NCI-H748 treated with DMSO at 0.1 percent for 48 hours (cell line): ENCODE results near the gene RNF10.
A peak's percentile ranks its signal among the peaks of the same experiment; 100 is the strongest.
"Not testable (repeated sequence)": the region's sequence is repeated elsewhere in the genome, so short reads cannot be mapped to it uniquely, and the experiment has no call there.

Experiments used
- DNase-seq: peaks from one replicate; lab custom pipeline; 2025; lab: John Stamatoyannopoulos, UW

The RNF10 gene

DNA sequence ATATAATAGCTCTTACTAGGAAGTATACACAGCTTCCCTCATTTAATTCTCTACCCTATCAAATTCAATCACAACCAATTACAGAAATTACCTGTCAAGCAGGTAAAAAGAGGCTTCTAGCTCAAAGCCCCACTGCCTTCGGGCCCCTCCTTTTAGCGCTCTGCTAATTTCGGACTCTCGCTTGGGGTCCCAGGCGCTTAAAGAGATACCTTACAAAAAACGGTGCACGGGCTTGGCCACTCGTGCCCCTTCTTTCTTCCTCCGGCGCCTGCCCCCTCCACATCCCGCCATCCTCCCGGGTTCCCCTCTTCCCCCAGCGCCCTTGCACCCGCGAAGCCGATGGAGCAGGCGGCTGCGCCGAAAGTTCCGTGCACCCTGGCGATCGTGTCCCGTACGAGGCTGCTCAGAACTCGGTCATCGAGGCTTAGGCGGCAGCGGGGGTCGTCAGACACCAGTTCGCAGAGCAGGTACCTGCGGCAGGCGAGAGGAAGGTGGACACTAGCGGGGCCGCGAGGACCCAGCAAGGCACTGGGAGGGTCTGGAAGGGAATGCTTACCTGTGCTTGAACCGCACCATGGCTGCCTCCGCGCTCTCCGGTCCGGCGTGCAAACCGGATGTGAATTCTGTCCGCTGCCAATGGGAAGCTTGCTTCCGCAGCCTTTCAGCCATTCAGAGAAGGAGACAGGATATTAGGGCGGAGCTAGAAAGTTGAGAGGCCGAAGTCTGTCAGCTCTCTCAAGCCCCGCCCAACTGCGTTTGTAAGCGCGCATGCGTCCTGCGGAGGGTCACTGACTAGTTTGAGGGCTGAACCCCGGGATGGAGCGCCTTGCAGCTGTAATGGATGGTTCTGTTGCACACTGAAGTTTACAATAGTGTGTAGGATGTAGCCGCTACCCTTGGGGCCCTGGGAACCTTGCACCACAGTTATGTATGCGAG is 46.9 kb downstream of the RNF10 start, which contains the start of gene POP5:
Gene POP5, minus strand, starts transcription at position 616 of the 937 bp plus-strand sequence. Its CDS starts 40 bp downstream, at position 576.
- DNase-seq: peak; percentile 98

DNA sequence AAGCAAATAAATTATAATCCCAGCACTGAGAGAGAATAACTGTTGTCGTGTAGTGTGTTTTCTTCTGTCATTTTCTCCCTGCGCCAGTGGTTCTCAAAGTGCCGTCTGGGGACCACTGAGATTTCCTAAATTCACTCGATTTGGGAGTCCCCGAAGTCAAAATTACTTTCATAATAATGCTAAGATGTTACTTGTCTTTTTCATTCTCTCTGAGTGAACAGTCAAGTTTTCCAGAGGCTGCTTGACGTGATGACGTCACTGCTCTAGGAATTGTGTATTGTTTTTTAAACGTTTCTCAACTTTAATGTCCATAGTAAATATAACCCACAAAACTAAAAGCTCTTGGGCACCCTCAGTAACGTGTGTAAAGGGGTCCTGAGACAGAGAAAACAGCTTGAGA is 47.8 kb downstream of the RNF10 start:
- DNase-seq: no peak

DNA sequence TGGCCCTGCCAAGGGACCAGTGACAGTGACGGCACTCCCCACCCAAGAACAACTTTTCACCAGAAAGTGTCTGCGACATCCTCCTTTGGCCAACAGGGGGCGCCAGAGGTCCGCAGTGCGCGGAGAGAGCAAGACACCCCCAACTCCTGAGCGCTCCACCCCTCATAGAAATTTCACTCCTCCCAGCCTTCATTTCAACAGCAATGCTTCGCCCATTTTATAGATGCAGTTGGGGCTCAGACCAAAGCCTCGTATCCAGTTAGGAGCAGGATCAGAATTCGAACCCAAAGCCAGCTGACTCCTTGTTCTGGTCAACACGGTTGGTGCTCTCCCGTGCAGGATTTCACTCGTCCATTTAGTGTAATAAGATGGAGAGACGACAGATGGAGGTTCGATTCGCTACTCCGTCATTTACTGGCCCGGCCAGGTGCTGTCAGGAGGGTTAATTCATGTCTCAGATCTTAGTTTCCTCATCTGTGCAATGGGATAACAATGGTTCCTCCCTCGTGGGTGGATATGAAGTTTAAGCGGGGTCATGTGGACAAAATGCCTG is 49.4 kb downstream of the RNF10 start:
- peak; percentile 44 for DNase-seq

DNA sequence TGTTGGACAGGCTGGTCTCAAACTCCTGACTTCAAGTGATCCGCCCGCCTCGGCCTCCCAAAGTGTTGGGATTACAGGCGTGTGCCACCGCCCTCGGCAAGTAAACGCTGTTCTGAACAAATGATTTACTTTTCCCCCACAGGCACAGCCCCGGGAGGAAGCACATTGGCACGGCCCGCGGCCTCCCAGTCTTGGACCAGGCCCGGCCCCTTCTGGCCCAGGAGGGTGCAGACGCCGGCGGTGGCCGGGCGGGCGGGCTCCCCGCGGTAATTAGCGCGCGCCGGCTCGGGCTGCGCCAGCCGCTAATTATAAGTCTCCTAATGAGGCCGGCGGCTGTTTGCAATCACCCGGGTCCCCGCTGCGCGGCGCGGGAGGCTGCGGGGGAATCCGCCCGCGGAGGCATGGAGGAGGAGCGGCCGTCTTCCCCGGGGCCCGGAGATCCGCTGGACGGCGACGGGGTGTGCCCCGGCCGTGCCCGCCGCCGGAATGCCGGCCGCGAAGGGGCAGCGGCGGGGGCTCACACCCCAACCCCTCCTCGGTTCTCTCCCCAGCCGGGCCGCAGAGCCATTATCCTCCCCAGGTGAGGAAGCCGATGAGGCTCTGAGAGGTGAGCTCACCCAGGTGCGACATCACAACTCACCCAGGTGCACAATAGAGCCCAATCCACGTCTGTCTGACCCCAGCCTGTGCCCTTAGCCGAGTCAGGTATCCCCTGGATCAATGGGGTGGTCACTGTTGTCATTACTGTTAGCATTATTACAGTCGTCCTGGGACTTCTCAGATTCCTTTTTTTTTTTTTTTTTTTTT is 50.4 kb downstream of the RNF10 start:
- DNase-seq: no peak

DNA sequence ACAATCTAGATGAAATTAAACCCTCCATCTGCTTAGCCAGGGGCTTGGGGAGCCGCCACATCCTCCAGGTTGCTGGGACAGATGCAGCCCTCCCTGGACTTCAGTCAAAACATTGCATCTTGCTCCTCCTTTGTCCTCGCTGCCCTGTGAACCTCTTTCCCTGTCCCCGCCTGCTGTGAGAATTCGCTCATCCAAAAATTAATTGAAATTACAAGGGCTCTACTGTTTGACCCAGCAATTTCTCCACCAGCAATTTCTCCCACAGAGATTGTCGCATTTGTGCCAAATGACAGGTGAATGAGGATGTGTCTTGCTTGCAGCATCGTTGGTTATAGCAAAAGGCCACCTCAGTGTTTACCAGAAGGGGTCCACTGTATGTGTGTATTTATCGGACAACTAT is 52.0 kb downstream of the RNF10 start:
- no peak for DNase-seq

DNA sequence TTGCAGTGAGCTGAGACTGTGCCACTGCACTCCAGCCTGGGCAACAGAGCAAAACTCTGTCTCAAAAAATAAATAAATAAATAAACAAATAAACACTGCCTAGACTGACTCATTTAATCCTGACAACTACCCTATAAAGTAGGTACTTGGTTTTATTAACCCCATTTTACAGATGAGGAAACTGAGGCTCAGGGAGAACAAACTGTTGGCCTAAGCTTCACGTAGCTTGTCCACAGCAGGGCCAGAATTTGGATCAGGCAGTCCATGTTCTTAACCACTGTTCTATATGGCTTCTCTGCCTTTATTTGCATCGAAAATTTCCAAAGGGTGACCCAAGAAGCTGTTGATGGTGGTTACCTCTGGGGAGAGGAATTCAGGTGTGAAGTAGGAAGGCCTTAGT is 52.7 kb downstream of the RNF10 start:
- DNase-seq: no peak

DNA sequence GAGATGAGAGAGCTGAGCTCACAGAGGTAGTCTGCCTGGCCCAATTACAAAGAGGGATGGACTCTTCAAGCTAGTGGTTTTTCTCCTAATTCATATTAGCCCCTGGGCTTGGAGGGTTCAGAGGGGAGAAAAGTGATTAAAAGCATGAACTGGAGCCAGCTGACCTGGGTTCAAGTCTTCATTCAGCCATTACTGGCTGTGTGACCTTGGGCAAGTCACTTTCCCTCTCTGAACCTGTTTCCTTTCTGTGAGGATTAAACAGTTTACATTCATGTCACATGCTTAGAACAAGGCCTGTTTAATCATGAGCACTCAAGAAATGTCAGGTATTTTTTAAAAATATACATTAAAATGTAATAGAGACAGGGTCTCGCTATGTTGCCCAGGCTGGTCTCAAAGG is 54.2 kb downstream of the RNF10 start:
- no peak for DNase-seq

DNA sequence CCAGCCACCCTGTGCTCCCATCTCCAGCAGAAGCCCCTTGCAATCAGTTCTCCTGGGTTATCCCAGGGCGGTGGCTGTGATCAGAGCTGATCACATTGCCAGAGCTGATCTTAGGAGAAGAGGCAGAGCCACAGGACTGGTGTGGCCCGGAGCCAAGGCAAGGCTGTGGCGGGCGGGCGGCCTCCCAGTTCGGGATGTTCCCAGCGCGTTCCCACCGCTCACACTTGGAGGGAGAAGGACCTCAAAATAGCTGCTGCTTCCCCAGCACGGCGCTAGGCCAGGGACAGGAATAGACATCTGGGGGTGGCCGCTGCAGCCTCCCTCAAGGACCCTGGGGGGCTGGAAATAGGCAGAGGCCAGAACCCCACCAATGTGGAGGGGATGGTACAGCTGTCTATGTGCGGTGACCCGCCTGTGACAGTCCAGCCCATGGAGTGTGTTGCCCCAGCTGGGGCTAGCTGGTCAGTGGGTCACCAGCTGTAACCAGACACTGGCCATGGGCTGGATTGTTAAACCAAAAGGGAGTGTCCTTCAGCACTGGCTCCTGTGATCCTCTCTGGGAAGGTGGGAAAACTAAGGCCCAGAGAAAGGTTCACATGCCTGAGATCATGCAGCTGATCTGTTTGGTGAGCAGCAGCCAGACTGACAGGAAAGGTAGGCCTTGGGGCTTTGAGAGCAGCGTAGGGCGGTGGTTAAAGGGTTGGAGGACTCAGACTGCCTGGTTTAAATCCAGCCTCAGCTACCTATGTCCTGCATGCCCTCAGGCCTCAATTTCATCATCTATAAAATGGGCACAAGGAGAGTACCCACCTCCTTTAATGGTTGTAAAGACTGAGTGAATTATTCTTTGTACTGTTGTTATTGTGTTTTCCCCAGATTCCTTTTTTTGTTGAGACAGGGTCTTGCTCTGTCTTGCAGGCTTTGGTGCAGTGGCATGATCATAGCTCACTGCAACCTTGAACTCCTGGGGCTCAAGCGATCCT is 55.1 kb downstream of the RNF10 start:
- no peak for DNase-seq

DNA sequence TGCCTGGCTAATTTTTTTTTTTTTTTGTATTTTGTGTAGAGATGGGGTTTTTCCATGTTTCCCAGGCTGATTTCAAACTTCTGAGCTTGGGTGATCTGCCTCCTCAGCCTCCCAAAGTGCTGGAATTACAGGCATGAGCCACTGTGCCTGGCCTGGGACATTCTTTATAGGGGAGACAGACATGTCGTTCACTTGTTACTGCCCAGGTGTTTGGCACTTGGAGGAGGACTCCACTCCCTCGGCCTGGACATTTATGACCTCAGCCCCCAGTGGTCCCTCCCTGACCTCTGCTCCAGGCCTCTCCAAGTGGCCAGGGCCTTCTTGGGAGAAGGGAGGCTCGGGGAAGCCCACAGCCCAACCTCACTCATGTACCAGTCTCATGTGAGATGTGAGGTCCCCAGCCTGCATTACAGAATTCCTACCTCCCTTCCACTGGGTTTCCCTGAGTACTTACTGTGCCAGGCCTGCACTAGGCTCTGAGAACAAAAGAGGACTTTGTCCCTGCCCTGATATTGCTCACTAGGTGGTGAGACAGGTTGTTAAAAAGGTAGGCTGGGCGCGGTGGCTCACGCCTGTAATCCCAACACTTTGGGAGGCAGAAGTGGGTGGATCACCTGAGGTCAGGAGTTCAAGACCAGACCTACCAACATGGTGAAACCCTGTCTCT is 56.7 kb downstream of the RNF10 start:
- DNase-seq: no peak

DNA sequence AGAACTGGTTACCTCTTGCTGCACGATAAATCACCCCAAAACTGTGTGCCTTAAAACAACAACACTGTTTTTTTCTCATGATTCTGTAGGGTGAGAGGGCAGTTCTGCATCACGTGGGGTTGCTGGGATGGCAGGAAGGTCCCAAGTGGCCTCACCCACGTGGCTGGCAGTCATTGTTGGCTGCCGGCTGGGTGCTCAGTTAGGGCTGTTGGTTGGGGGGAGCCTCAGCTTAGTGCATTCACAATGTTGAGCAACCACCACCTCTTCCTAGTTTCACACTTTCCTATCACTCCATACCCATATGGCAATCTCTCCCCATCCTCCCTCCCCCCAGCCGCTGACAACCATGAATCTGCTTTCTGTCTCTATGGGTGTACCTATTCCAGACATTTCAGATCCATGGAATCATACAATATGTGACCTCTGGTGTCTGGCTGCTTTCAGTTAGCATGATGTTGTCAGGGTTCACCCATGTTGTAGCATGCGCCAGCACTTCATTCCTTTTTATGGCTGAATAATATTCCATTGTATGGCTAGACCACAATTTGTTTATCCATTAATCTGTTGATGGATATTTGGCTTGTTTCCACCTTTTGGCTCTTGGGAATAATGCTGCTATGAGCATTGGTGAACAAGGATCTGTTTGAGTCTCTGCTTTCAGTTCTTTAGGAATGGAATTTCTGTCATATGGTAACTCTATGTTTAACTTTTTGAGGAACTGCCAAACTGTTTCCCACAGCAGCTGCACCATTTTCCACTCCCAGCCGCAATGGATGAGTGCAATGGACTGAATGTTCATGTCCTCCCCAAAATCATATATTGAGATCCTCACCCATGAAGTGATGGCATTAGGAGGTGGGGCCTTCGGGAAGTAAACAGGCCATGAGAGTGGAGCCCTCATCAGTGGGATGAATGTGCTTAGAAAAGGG is 58.2 kb downstream of the RNF10 start:
- no peak for DNase-seq

DNA sequence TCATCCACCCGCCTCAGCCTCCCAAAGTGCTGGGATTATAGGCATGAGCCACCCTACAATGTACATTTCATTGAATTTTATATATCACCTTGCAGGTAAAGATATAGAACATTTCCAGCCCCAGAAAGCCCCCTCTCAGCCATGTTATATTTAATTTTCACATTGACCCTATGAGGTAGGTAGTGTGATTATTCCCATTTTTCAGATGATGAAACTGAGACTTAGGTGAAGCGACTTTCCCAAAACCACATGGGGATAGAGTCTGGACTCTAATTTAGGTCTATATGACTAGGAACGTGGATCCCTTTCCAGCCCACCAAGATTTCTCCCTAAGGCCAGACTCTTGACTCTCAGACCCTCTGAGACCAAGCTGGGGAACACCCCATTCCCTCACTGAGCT is 62.7 kb downstream of the RNF10 start:
- no peak for DNase-seq

DNA sequence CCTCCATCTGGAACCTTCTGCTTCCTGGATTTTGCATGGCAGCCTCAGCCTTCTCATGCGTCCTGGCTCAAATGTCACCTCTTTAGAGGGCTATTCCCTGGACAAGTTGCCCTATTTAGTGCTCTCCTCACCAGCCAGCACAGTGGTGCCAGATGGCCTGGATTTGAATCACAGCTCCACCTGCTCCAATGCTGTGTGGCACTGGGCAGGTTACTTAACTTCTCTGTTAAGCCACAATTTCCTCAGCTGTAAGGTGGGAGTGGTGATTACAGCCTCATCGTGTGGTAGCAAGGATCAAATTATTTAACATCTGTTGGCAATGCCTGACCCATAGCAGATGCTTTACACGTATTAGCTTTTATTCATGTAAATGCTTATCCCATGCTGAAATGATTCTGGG is 63.7 kb downstream of the RNF10 start:
- DNase-seq: no peak

DNA sequence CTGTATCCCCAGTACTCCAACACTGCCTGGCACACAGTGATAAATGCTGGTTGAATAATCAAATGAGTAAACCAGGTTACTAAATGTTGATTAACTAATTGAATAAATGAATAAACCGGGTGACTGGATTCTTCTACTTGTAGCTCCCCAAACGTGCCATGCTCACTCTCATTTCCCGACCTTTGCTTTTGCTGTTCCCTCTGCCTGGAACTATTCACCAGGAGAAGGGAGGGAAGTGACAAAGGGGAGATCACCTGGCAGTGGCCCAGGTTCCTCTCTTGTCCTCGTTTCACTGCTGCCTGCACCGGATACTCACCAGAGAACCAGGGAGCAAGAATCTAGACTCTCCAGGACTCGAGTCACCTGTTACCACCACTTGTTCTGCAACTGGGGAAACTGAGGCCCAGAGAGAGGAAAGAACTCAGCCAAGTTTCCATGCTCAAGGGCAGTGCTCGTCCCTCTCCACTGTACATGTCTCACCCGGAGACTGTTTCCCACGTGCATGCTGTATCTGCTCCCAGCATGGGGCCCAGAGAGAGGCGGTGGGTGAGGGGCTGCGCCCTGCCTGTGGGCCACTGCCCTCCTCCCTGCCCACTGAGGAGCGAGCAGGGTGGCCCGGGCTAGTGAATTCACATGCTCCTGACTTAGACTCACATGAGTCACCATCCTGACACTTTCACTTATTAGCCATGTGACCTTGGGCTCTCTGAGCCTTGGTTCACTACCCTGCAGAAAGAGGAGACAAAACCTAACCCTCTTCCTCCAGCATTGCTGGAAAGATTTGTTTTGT is 64.7 kb downstream of the RNF10 start:
- DNase-seq: no peak

DNA sequence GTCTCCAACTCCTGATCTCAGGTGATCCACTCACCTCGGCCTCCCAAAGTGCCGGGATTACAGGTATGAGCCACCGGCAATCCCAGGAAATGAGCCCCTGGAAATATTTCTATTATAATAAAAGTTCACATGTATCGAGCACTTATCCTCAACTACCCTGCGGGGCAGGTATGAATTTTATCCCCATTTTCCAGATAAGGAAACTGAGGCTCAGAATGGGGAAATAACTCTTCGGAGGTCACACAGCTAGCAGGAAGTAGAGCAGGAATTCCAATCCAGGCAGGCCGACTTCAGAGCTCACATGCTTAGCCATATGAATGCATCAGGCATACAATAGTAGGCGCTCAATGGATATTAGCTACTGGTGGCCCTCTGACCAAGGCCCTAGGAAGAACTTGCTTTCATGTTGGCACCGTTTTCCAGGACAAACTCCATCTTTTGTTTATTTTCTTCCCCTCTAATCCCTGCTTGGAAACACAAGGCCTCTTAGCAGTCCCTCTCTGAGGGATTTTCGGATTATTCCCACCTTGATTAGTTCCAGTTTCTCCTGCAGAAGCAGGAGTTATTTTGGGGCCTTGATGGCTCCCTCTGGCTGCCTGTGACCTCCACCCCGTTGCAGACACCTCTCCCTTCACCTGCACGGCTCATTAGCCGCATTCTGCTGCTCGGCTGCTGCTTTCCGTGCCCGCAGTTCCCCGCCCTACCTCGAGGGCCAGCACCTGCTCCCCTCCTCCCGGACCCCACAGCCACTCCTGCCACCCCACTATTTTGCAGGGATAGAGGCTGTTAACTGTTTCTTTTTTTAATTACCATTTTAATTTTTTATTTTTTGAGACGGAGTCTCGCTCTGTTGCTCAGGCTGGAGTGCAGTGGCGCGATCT is 65.8 kb downstream of the RNF10 start:
- no peak for DNase-seq

DNA sequence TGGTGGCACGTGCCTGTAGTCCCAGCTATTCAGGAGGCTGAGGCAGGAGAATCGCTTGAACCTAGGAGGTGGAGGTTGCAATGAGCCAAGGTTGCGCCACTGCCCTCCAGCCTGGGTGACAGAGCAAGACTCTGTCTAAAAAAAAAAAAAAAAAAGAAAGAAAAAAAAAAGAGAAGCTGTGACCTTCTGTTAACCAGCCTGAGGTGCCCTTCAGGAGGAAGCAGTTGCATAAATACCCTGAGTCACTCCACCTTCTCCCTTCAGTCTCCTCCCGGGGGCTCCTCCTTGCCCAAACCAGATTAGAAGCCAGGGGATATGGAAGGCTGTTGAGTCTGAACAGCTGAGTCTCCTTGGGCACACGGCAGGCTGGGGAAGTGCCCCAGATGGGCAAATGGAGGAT is 68.3 kb downstream of the RNF10 start:
- DNase-seq: not testable (repeated sequence)

DNA sequence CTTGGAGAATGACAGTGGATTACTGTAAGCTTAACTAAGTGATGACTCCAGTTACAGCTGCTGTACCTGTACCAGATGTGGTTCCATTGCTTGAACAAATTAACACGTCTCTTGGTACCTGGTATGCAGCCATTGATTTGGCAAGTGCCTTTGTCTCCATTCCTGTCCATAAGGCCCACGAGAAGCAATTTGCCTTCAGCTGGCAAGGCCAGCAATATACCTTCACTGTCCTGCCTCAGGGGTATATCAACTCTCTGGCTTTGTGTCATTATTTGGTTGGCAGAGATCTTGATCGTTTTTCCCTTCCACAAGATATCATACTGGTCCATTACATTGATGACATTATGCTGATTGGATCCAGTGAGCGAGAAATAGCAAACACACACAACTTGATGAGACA is 76.4 kb downstream of the RNF10 start:
- DNase-seq: no peak

DNA sequence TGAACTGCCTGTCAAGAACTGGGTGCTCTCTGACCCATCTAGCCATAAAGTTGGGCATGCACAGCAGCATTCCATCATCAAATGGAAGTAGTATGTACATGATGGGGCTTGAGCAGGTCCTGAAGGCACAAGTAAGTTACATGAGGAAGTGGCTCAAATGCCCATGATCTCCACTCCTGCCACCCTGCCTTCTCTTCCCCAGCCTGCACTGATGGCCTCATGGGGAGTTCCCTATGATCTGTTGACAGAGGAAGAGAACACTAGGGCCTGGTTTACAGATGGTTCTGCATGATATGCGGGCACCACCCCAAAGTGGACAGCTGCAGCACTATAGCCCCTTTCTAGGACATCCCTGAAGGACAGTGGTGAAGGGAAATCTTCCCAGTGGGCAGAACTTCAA is 77.4 kb downstream of the RNF10 start:
- not testable (repeated sequence) for DNase-seq

DNA sequence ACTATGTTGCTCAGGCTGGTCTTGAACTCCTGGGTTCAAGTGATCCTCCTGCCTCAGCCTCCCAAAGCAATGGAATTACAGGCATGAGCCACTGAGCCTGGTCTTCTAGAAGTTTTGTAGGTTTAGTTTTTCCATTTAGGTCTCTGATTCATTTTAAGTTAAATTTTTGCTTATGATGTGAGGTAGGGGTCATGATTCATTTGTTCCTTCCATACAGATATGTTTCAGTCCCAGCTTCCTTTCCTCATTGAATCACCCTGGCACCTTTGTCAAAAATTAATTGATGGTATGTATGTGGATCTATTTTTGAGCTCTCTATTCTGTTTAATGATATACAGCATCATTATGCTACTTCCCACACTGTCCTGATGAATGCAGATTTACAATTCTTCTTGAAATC is 80.7 kb downstream of the RNF10 start:
- no peak for DNase-seq
